HL-60 (cell line): ENCODE results near the gene NAT14.

Experiments used
- DNase-seq, 2 experiments: peaks; one replicate each; pipeline ENCODE4 v3.0.0-alpha.2; 2010 to 2020; ENCODE audit warnings: low read depth in 1 of 2, low spot score in 1 of 2
- H3K27ac ChIP-seq: fragments of 250-450 bp; sonication (Bioruptor Pico); replicated peaks from 2 replicates; pipeline ENCODE4 v1.5.1; 2020; ENCODE audit warnings: mild to moderate bottlenecking, moderate library complexity
- H3K27me3 ChIP-seq: fragments of 250-450 bp; sonication (Bioruptor Pico); 2 replicates; pipeline ENCODE4 v1.5.1; 2021; ENCODE audit warnings: mild to moderate bottlenecking, moderate library complexity; ENCODE audit not compliant: insufficient read depth, poor library complexity, severe bottlenecking
- H3K4me3 ChIP-seq: replicated peaks from 2 replicates; pipeline ENCODE4 v1.5.1; 2011; ENCODE audit warnings: mild to moderate bottlenecking, control low read depth, low read length; ENCODE audit not compliant: insufficient read depth
- GABPA ChIP-seq: IDR thresholded peaks from 2 replicates; pipeline ENCODE4 v1.6.1; 2012; ENCODE audit warnings: low read depth
- POLR2AphosphoS5 ChIP-seq: IDR thresholded peaks from 2 replicates; pipeline ENCODE4 v1.6.1; 2012; ENCODE audit warnings: low read depth
- REST ChIP-seq: IDR thresholded peaks from 2 replicates; pipeline ENCODE4 v1.6.1; 2012; ENCODE audit warnings: low read depth; ENCODE audit not compliant: insufficient replicate concordance
- SPI1 ChIP-seq: IDR thresholded peaks from 2 replicates; pipeline ENCODE4 v1.6.1; 2012; ENCODE audit warnings: low read depth, mild to moderate bottlenecking, borderline replicate concordance
- TF ChIP-seq, protein P1 (sequence below): IDR thresholded peaks from one replicate; pipeline ENCODE4 v1.5.1; 2011; ENCODE audit warnings: low read length, control low read depth, inconsistent platforms; ENCODE audit not compliant: insufficient read depth

Gene NAT14

GRCh38 chr19:55461974-55462626 lies 22.9 kb upstream of the NAT14 start:
- DNase-seq: no peak
- no peaks in the 10 kb centered on the region for H3K27me3 ChIP-seq
- TF ChIP-seq GABPA (no peak), SPI1 (no peak), REST (no peak), POLR2AphosphoS5 (no peak)
- TF ChIP-seq, protein P1, sequence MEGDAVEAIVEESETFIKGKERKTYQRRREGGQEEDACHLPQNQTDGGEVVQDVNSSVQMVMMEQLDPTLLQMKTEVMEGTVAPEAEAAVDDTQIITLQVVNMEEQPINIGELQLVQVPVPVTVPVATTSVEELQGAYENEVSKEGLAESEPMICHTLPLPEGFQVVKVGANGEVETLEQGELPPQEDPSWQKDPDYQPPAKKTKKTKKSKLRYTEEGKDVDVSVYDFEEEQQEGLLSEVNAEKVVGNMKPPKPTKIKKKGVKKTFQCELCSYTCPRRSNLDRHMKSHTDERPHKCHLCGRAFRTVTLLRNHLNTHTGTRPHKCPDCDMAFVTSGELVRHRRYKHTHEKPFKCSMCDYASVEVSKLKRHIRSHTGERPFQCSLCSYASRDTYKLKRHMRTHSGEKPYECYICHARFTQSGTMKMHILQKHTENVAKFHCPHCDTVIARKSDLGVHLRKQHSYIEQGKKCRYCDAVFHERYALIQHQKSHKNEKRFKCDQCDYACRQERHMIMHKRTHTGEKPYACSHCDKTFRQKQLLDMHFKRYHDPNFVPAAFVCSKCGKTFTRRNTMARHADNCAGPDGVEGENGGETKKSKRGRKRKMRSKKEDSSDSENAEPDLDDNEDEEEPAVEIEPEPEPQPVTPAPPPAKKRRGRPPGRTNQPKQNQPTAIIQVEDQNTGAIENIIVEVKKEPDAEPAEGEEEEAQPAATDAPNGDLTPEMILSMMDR: no peak

GRCh38 chr19:55462722-55463121 lies 22.3 kb upstream of the NAT14 start:
- no peak overlapping the region for H3K27ac ChIP-seq
- DNase-seq: no peak
- no peaks in the 10 kb centered on the region for H3K27me3 ChIP-seq
- no peak overlapping the region for H3K4me3 ChIP-seq
- no peak for TF ChIP-seq POLR2AphosphoS5
- TF ChIP-seq REST: no peak
- TF ChIP-seq, protein P1: no peak
- no peak for TF ChIP-seq GABPA
- TF ChIP-seq SPI1: no peak

More at GRCh38 chr19:55461974-55462626, 22.9 kb upstream of the NAT14 start:
- peak overlapping the region; percentile 57 for H3K27ac ChIP-seq
- peak overlapping the region; percentile 54 for H3K4me3 ChIP-seq

GRCh38 chr19:55463583-55464031 lies 21.4 kb upstream of the NAT14 start:
- Histone ChIP-seq H3K4me3 (no peak overlapping the region), H3K27ac (no peak overlapping the region), H3K27me3 (no peaks in the 10 kb centered on the region)
- no peak for TF ChIP-seq POLR2AphosphoS5
- DNase-seq: no peak

- Histone ChIP-seq H3K27me3 (no peaks in the 10 kb centered on the region), H3K4me3 (no peak overlapping the region), H3K27ac (no peak overlapping the region)
- TF ChIP-seq REST: no peak
- TF ChIP-seq GABPA: no peak
- TF ChIP-seq, protein P1: no peak
- no peak for DNase-seq
Observed at GRCh38 chr19:55464039-55464661, 20.8 kb upstream of the NAT14 start.
